ENCODE data around the gene KDM7A. TPM values are rescaled to one million over a fixed set of nuclear protein-coding genes. Genes with fewer than 3 reads are reported as not detected.
A peak's percentile ranks its signal among the peaks of the same experiment; 100 is the strongest.

Gene KDM7A
- total RNA-seq, 1 experiment from 2014 or later = 12.2 TPM

- TF ChIP-seq SOX15 (CRISPR knock-in tag; IDR thresholded peaks at IDR 0.05) (no peak), MXD4 (CRISPR knock-in tag; IDR thresholded peaks at IDR 0.05; ENCODE audit: borderline replicate concordance) (no peak), GABPB1 (CRISPR knock-in tag; IDR thresholded peaks at IDR 0.05) (no peak), ZNF317 (CRISPR knock-in tag; IDR thresholded peaks at IDR 0.05; ENCODE audit: borderline replicate concordance, low read depth) (no peak), CREB1 (CRISPR knock-in tag; IDR thresholded peaks at IDR 0.05) (no peak), USF2 (CRISPR knock-in tag; IDR thresholded peaks at IDR 0.05) (no peak), ZNF232 (CRISPR knock-in tag; IDR thresholded peaks at IDR 0.05) (no peak), TEAD1 (CRISPR knock-in tag; IDR thresholded peaks at IDR 0.05) (no peak), RORB (CRISPR knock-in tag; IDR thresholded peaks at IDR 0.05) (no peak), ATF6 (CRISPR knock-in tag; IDR thresholded peaks at IDR 0.05) (no peak), SMAD4 (CRISPR knock-in tag; IDR thresholded peaks at IDR 0.05) (no peak), FOXP1 (CRISPR knock-in tag; IDR thresholded peaks at IDR 0.05; ENCODE audit: borderline replicate concordance) (peak; percentile 84; the same call in 1 of the 2 replicates), E2F1 (CRISPR knock-in tag; IDR thresholded peaks at IDR 0.05) (no peak), KAT7 (CRISPR knock-in tag; IDR thresholded peaks at IDR 0.05; ENCODE audit: borderline replicate concordance) (0 out of 2 replicates have a peak, but pooled peaks have one; percentile 34), ZNF423 (CRISPR knock-in tag; IDR thresholded peaks at IDR 0.05) (no peak), ZNF138 (CRISPR knock-in tag; conservative IDR thresholded peaks at IDR 0.05) (no peak)
- TF ChIP-seq, protein P1, sequence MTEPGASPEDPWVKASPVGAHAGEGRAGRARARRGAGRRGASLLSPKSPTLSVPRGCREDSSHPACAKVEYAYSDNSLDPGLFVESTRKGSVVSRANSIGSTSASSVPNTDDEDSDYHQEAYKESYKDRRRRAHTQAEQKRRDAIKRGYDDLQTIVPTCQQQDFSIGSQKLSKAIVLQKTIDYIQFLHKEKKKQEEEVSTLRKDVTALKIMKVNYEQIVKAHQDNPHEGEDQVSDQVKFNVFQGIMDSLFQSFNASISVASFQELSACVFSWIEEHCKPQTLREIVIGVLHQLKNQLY (CRISPR knock-in tag; IDR thresholded peaks at IDR 0.05) = no peak
- TF ChIP-seq, protein P2, sequence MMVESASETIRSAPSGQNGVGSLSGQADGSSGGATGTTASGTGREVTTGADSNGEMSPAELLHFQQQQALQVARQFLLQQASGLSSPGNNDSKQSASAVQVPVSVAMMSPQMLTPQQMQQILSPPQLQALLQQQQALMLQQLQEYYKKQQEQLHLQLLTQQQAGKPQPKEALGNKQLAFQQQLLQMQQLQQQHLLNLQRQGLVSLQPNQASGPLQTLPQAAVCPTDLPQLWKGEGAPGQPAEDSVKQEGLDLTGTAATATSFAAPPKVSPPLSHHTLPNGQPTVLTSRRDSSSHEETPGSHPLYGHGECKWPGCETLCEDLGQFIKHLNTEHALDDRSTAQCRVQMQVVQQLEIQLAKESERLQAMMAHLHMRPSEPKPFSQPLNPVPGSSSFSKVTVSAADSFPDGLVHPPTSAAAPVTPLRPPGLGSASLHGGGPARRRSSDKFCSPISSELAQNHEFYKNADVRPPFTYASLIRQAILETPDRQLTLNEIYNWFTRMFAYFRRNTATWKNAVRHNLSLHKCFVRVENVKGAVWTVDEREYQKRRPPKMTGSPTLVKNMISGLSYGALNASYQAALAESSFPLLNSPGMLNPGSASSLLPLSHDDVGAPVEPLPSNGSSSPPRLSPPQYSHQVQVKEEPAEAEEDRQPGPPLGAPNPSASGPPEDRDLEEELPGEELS (CRISPR knock-in tag; IDR thresholded peaks at IDR 0.05) = peak; percentile 85; the same call in 1 of the 2 replicates
- TF ChIP-seq, protein P3, sequence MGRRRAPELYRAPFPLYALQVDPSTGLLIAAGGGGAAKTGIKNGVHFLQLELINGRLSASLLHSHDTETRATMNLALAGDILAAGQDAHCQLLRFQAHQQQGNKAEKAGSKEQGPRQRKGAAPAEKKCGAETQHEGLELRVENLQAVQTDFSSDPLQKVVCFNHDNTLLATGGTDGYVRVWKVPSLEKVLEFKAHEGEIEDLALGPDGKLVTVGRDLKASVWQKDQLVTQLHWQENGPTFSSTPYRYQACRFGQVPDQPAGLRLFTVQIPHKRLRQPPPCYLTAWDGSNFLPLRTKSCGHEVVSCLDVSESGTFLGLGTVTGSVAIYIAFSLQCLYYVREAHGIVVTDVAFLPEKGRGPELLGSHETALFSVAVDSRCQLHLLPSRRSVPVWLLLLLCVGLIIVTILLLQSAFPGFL (CRISPR knock-in tag; IDR thresholded peaks at IDR 0.05; ENCODE audit: borderline replicate concordance) = no peak
- TF ChIP-seq, protein P4, sequence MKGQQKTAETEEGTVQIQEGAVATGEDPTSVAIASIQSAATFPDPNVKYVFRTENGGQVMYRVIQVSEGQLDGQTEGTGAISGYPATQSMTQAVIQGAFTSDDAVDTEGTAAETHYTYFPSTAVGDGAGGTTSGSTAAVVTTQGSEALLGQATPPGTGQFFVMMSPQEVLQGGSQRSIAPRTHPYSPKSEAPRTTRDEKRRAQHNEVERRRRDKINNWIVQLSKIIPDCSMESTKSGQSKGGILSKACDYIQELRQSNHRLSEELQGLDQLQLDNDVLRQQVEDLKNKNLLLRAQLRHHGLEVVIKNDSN (CRISPR knock-in tag; IDR thresholded peaks at IDR 0.05) = 0 out of 2 replicates have a peak, but pooled peaks have one; percentile 34
- TF ChIP-seq, protein P5, sequence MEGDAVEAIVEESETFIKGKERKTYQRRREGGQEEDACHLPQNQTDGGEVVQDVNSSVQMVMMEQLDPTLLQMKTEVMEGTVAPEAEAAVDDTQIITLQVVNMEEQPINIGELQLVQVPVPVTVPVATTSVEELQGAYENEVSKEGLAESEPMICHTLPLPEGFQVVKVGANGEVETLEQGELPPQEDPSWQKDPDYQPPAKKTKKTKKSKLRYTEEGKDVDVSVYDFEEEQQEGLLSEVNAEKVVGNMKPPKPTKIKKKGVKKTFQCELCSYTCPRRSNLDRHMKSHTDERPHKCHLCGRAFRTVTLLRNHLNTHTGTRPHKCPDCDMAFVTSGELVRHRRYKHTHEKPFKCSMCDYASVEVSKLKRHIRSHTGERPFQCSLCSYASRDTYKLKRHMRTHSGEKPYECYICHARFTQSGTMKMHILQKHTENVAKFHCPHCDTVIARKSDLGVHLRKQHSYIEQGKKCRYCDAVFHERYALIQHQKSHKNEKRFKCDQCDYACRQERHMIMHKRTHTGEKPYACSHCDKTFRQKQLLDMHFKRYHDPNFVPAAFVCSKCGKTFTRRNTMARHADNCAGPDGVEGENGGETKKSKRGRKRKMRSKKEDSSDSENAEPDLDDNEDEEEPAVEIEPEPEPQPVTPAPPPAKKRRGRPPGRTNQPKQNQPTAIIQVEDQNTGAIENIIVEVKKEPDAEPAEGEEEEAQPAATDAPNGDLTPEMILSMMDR (IDR thresholded peaks at IDR 0.05) = no peak
- TF ChIP-seq, protein P6, sequence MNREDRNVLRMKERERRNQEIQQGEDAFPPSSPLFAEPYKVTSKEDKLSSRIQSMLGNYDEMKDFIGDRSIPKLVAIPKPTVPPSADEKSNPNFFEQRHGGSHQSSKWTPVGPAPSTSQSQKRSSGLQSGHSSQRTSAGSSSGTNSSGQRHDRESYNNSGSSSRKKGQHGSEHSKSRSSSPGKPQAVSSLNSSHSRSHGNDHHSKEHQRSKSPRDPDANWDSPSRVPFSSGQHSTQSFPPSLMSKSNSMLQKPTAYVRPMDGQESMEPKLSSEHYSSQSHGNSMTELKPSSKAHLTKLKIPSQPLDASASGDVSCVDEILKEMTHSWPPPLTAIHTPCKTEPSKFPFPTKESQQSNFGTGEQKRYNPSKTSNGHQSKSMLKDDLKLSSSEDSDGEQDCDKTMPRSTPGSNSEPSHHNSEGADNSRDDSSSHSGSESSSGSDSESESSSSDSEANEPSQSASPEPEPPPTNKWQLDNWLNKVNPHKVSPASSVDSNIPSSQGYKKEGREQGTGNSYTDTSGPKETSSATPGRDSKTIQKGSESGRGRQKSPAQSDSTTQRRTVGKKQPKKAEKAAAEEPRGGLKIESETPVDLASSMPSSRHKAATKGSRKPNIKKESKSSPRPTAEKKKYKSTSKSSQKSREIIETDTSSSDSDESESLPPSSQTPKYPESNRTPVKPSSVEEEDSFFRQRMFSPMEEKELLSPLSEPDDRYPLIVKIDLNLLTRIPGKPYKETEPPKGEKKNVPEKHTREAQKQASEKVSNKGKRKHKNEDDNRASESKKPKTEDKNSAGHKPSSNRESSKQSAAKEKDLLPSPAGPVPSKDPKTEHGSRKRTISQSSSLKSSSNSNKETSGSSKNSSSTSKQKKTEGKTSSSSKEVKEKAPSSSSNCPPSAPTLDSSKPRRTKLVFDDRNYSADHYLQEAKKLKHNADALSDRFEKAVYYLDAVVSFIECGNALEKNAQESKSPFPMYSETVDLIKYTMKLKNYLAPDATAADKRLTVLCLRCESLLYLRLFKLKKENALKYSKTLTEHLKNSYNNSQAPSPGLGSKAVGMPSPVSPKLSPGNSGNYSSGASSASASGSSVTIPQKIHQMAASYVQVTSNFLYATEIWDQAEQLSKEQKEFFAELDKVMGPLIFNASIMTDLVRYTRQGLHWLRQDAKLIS (CRISPR knock-in tag; IDR thresholded peaks at IDR 0.05; ENCODE audit: borderline replicate concordance) = no peak
These were observed 114.1 kb downstream of the KDM7A start, which contains the start of gene PARP12 (continued) for GRCh38 chr7:140062528-140063299.
